HEK293 (cell line): ENCODE results near the gene RING1.

ENCODE experiments used
- BCL11B ChIP-seq: fragments of 450-650 bp; formaldehyde crosslinking; IDR thresholded peaks from 2 replicates; pipeline ENCODE4 v1.5.1; 2016; ENCODE audit warnings: low read depth, missing biosample characterization, missing genetic modification characterization
- GLIS1 ChIP-seq: fragments of 450-650 bp; formaldehyde crosslinking; IDR thresholded peaks from 2 replicates; pipeline ENCODE4 v1.5.1; 2016; ENCODE audit warnings: missing biosample characterization, missing genetic modification characterization
- KLF1 ChIP-seq: fragments of 450-650 bp; formaldehyde crosslinking; IDR thresholded peaks from 2 replicates; pipeline ENCODE4 v1.5.1; 2016; ENCODE audit warnings: missing biosample characterization, missing genetic modification characterization
- SALL2 ChIP-seq: fragments of 450-650 bp; formaldehyde crosslinking; IDR thresholded peaks from 2 replicates; pipeline ENCODE4 v1.5.0; 2017; ENCODE audit warnings: missing biosample characterization, mild to moderate bottlenecking, missing genetic modification characterization, borderline replicate concordance
- SCRT1 ChIP-seq: fragments of 450-650 bp; formaldehyde crosslinking; IDR thresholded peaks from 2 replicates; pipeline ENCODE4 v1.5.1; 2016; ENCODE audit warnings: missing biosample characterization, missing genetic modification characterization, borderline replicate concordance
- ZFP3 ChIP-seq: fragments of 450-650 bp; formaldehyde crosslinking; IDR thresholded peaks from 2 replicates; pipeline ENCODE4 v1.5.1; 2016; ENCODE audit warnings: low read depth, missing biosample characterization, missing genetic modification characterization
- ZNF121 ChIP-seq: fragments of 450-650 bp; formaldehyde crosslinking; IDR thresholded peaks from 2 replicates; pipeline ENCODE4 v1.5.1; 2016; ENCODE audit warnings: missing biosample characterization, missing genetic modification characterization
- ZNF202 ChIP-seq: fragments of 450-650 bp; formaldehyde crosslinking; IDR thresholded peaks from 2 replicates; pipeline ENCODE4 v1.5.1; 2016; ENCODE audit warnings: missing biosample characterization, missing genetic modification characterization, borderline replicate concordance
- ZNF211 ChIP-seq: fragments of 450-650 bp; formaldehyde crosslinking; IDR thresholded peaks from 2 replicates; pipeline ENCODE4 v1.5.1; 2016; ENCODE audit warnings: low read depth, missing biosample characterization, missing genetic modification characterization
- ZNF292 ChIP-seq: fragments of 450-650 bp; formaldehyde crosslinking; IDR thresholded peaks from 2 replicates; pipeline ENCODE4 v1.5.1; 2016; ENCODE audit warnings: low read depth, missing biosample characterization, missing genetic modification characterization, borderline replicate concordance
- ZNF549 ChIP-seq: fragments of 450-650 bp; IDR thresholded peaks from 2 replicates; pipeline ENCODE4 v1.5.1; 2018; ENCODE audit warnings: missing biosample characterization, missing genetic modification characterization, mild to moderate bottlenecking, inconsistent platforms, moderate library complexity
- ZNF555 ChIP-seq: fragments of 450-650 bp; formaldehyde crosslinking; conservative IDR thresholded peaks from 2 replicates; pipeline ENCODE4 v1.5.1; 2017; ENCODE audit warnings: missing biosample characterization, mild to moderate bottlenecking, missing genetic modification characterization, inconsistent platforms
- ZNF654 ChIP-seq: fragments of 450-650 bp; formaldehyde crosslinking; IDR thresholded peaks from 2 replicates; pipeline ENCODE4 v1.5.1; 2016; ENCODE audit warnings: low read depth, missing biosample characterization, missing genetic modification characterization
- ZNF660 ChIP-seq: fragments of 450-650 bp; IDR thresholded peaks from 2 replicates; pipeline ENCODE4 v1.5.1; 2018; ENCODE audit warnings: missing biosample characterization, mild to moderate bottlenecking, missing genetic modification characterization
- ZNF701 ChIP-seq: fragments of 450-650 bp; formaldehyde crosslinking; IDR thresholded peaks from 2 replicates; pipeline ENCODE4 v1.5.1; 2016; ENCODE audit warnings: missing biosample characterization, missing genetic modification characterization
- ZNF707 ChIP-seq: fragments of 450-650 bp; formaldehyde crosslinking; IDR thresholded peaks from 2 replicates; pipeline ENCODE4 v1.5.1; 2016; ENCODE audit warnings: missing biosample characterization, missing genetic modification characterization
- ZNF843 ChIP-seq: fragments of 450-650 bp; formaldehyde crosslinking; IDR thresholded peaks from 2 replicates; pipeline ENCODE4 v1.5.1; 2016; ENCODE audit warnings: missing biosample characterization, missing genetic modification characterization
- TF ChIP-seq, protein P1 (sequence below): fragments of 450-650 bp; formaldehyde crosslinking; IDR thresholded peaks from 2 replicates; pipeline ENCODE4 v1.5.1; 2016; ENCODE audit warnings: missing biosample characterization, missing genetic modification characterization, borderline replicate concordance
- TF ChIP-seq, protein P2 (sequence below): fragments of 450-650 bp; formaldehyde crosslinking; IDR thresholded peaks from 2 replicates; pipeline ENCODE4 v1.5.1; 2016; ENCODE audit warnings: missing biosample characterization, missing genetic modification characterization
- TF ChIP-seq, protein P3 (sequence below): fragments of 450-650 bp; formaldehyde crosslinking; conservative IDR thresholded peaks from 2 replicates; pipeline ENCODE4 v1.5.1; 2016; ENCODE audit warnings: low read depth, missing biosample characterization, missing genetic modification characterization
- TF ChIP-seq, protein P4 (sequence below): fragments of 450-650 bp; formaldehyde crosslinking; IDR thresholded peaks from 2 replicates; pipeline ENCODE4 v1.5.1; 2016; ENCODE audit warnings: missing biosample characterization, missing genetic modification characterization
- TF ChIP-seq, protein P5 (sequence below): fragments of 450-650 bp; formaldehyde crosslinking; conservative IDR thresholded peaks from 2 replicates; pipeline ENCODE4 v1.5.1; 2016; ENCODE audit warnings: low read depth, missing biosample characterization, missing genetic modification characterization
- TF ChIP-seq, protein P6 (sequence below): fragments of 450-650 bp; formaldehyde crosslinking; optimal IDR thresholded peaks from 2 replicates; pipeline ENCODE3; 2016; ENCODE audit warnings: missing biosample characterization, mild to moderate bottlenecking, missing genetic modification characterization

The RING1 gene

DNA sequence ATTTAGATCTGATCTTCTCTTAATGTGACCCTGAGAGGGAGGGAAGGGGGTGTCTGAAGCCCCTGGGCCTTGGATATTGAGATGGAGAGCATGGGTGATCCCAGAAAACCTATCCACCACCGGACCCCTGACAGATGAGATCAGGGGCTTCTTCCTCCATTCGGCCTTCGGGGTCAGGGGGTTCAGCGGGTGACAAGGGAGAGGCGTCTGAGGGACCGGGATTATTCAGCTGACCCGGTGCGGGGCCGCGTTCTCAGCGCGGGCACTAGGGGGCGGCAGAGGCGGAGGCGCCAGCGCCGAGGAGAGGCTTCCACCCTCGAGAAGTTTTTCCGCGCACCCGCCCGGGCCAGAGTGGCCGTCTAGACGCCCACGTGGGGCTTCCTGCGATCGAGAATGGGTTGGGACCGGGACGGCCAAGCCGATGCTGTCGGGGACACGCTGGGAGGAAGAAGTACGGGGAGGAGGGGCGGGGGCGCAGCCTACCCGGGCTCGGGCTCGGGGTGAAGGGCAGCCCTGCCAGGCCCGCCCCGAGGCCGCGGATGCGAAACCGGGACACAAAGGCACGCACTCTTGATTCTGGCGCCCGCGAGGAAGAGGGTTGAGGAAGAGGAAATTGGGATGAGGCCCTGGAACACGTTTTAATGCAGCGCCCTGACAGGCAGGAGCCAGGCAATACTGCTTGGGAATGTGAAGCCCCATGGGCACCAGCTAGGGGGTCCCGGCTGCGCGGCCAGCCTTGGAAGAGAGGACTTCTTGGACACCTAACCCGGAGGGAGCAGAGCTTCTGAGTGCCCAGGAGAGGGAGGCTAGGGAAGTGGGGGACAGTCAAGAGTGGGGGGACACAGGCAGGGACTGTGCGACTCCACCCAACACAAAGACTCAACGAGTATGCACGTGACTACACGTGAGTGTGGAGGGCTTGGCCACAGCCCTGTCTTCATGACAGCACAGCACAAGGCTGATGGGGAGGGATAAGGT is 46.7 kb upstream of the RING1 start (continued):
- TF ChIP-seq KLF1 (tag by site-specific recombination) (no peak; the same call in 1 of the 2 replicates), ZNF707 (no peak), SALL2 (tag by site-specific recombination) (no peak), ZNF549 (tag by site-specific recombination) (no peak), ZNF654 (tag by site-specific recombination) (peak; percentile 49), ZNF211 (tag by site-specific recombination) (no peak), ZNF660 (tag by site-specific recombination) (no peak), ZNF121 (no peak), SCRT1 (tag by site-specific recombination) (no peak), ZNF292 (no peak), GLIS1 (no peak), ZNF555 (tag by site-specific recombination) (no peak), BCL11B (tag by site-specific recombination) (no peak), ZNF843 (tag by site-specific recombination) (no peak), ZFP3 (tag by site-specific recombination) (no peak), ZNF202 (tag by site-specific recombination) (no peak), ZNF701 (no peak)
- TF ChIP-seq, protein P1, sequence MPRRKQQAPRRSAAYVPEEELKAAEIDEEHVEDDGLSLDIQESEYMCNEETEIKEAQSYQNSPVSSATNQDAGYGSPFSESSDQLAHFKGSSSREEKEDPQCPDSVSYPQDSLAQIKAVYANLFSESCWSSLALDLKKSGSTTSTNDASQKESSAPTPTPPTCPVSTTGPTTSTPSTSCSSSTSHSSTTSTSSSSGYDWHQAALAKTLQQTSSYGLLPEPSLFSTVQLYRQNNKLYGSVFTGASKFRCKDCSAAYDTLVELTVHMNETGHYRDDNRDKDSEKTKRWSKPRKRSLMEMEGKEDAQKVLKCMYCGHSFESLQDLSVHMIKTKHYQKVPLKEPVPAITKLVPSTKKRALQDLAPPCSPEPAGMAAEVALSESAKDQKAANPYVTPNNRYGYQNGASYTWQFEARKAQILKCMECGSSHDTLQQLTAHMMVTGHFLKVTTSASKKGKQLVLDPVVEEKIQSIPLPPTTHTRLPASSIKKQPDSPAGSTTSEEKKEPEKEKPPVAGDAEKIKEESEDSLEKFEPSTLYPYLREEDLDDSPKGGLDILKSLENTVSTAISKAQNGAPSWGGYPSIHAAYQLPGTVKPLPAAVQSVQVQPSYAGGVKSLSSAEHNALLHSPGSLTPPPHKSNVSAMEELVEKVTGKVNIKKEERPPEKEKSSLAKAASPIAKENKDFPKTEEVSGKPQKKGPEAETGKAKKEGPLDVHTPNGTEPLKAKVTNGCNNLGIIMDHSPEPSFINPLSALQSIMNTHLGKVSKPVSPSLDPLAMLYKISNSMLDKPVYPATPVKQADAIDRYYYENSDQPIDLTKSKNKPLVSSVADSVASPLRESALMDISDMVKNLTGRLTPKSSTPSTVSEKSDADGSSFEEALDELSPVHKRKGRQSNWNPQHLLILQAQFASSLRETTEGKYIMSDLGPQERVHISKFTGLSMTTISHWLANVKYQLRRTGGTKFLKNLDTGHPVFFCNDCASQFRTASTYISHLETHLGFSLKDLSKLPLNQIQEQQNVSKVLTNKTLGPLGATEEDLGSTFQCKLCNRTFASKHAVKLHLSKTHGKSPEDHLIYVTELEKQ (tag by site-specific recombination): no peak
- TF ChIP-seq, protein P2, sequence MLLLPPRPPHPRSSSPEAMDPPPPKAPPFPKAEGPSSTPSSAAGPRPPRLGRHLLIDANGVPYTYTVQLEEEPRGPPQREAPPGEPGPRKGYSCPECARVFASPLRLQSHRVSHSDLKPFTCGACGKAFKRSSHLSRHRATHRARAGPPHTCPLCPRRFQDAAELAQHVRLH: 0 out of 2 replicates have a peak, but pooled peaks have one; percentile 12
- TF ChIP-seq, protein P3, sequence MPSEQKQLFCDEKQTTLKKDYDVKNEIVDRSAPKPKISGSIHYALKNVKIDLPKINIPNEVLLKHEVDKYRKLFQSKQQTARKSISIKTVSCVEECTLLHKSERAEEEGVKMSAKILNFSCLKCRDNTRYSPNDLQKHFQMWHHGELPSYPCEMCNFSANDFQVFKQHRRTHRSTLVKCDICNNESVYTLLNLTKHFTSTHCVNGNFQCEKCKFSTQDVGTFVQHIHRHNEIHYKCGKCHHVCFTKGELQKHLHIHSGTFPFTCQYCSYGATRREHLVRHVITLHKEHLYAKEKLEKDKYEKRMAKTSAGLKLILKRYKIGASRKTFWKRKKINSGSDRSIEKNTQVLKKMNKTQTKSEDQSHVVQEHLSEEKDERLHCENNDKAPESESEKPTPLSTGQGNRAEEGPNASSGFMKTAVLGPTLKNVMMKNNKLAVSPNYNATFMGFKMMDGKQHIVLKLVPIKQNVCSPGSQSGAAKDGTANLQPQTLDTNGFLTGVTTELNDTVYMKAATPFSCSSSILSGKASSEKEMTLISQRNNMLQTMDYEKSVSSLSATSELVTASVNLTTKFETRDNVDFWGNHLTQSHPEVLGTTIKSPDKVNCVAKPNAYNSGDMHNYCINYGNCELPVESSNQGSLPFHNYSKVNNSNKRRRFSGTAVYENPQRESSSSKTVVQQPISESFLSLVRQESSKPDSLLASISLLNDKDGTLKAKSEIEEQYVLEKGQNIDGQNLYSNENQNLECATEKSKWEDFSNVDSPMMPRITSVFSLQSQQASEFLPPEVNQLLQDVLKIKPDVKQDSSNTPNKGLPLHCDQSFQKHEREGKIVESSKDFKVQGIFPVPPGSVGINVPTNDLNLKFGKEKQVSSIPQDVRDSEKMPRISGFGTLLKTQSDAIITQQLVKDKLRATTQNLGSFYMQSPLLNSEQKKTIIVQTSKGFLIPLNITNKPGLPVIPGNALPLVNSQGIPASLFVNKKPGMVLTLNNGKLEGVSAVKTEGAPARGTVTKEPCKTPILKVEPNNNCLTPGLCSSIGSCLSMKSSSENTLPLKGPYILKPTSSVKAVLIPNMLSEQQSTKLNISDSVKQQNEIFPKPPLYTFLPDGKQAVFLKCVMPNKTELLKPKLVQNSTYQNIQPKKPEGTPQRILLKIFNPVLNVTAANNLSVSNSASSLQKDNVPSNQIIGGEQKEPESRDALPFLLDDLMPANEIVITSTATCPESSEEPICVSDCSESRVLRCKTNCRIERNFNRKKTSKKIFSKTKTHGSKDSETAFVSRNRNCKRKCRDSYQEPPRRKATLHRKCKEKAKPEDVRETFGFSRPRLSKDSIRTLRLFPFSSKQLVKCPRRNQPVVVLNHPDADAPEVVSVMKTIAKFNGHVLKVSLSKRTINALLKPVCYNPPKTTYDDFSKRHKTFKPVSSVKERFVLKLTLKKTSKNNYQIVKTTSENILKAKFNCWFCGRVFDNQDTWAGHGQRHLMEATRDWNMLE (tag by site-specific recombination): 0 out of 2 replicates have a peak, but pooled peaks have one; percentile 9
- TF ChIP-seq, protein P4, sequence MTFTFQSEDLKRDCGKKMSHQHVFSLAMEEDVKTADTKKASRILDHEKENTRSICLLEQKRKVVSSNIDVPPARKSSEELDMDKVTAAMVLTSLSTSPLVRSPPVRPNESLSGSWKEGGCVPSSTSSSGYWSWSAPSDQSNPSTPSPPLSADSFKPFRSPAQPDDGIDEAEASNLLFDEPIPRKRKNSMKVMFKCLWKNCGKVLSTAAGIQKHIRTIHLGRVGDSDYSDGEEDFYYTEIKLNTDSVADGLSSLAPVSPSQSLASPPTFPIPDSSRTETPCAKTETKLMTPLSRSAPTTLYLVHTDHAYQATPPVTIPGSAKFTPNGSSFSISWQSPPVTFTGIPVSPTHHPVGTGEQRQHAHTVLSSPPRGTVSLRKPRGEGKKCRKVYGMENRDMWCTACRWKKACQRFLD (tag by site-specific recombination): no peak
- TF ChIP-seq, protein P5, sequence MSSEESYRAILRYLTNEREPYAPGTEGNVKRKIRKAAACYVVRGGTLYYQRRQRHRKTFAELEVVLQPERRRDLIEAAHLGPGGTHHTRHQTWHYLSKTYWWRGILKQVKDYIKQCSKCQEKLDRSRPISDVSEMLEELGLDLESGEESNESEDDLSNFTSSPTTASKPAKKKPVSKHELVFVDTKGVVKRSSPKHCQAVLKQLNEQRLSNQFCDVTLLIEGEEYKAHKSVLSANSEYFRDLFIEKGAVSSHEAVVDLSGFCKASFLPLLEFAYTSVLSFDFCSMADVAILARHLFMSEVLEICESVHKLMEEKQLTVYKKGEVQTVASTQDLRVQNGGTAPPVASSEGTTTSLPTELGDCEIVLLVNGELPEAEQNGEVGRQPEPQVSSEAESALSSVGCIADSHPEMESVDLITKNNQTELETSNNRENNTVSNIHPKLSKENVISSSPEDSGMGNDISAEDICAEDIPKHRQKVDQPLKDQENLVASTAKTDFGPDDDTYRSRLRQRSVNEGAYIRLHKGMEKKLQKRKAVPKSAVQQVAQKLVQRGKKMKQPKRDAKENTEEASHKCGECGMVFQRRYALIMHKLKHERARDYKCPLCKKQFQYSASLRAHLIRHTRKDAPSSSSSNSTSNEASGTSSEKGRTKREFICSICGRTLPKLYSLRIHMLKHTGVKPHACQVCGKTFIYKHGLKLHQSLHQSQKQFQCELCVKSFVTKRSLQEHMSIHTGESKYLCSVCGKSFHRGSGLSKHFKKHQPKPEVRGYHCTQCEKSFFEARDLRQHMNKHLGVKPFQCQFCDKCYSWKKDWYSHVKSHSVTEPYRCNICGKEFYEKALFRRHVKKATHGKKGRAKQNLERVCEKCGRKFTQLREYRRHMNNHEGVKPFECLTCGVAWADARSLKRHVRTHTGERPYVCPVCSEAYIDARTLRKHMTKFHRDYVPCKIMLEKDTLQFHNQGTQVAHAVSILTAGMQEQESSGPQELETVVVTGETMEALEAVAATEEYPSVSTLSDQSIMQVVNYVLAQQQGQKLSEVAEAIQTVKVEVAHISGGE (tag by site-specific recombination): no peak
- TF ChIP-seq, protein P6, sequence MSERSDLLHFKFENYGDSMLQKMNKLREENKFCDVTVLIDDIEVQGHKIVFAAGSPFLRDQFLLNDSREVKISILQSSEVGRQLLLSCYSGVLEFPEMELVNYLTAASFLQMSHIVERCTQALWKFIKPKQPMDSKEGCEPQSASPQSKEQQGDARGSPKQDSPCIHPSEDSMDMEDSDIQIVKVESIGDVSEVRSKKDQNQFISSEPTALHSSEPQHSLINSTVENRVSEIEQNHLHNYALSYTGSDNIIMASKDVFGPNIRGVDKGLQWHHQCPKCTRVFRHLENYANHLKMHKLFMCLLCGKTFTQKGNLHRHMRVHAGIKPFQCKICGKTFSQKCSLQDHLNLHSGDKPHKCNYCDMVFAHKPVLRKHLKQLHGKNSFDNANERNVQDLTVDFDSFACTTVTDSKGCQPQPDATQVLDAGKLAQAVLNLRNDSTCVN (tag by site-specific recombination): peak; percentile 84
